ENCODE data around the gene BORCS5. TPM values are rescaled to one million over a fixed set of nuclear protein-coding genes. Genes with fewer than 3 reads are reported as not detected.
A peak's percentile ranks its signal among the peaks of the same experiment; 100 is the strongest.

Gene BORCS5
- polyA plus RNA-seq, 2 of the 4 experiments (the other 2 are of a cell fraction) = 5.1 to 10.2 TPM

DNA sequence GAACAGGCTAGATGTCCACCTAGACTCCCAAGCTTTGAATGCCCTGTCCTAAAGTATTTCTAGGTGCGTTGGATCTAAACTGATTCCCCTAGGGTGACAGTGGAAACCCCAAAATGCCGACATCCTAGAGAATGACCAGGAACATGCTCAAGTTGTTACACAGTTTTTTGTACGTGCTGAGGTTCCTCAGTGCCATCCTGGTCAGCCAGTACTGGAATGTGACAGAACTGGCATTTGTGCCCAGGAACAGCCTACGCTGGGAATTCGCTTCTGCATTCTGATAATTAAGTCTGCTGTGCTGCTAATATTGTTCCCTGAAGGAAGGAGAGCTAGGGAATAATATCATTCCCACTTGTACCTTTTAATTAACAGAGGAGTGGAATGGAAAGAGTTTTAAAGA is 40.3 kb downstream of the BORCS5 start:
- POLR2A ChIA-PET = no interaction called here
- no peak for FAIRE-seq
- Histone ChIP-seq H3K4me1 (peaks cover 43% of the 10 kb centered on the region), H3K4me2 (peak overlapping the region; percentile 63), H3K27ac (peak overlapping the region; percentile 77 to 82), H3K9me3 (no peaks in the 10 kb centered on the region), H3K4me3 (no peak overlapping the region; the same call in 2 of the 3 replicates)
- DNase-seq (ENCODE audit: low read depth in 1 of 2, low spot score in 1 of 2) = no peak
- 90% methylated on average over 5 of the region's 5 CpGs for WGBS (ENCODE audit: missing lambda C conversion rate)
- ATAC-seq = no peak
- CTCF ChIA-PET = interaction anchor here (1.0 to 3.5 kb wide), 8 partner anchors 10 to 316 kb away, joined by 3 to 8 read pairs (median 5); no protein-coding TSS in a partner anchor
- no peak for TF ChIP-seq EHMT2 (IDR thresholded peaks at IDR 0.05; ENCODE audit: low read depth)

DNA sequence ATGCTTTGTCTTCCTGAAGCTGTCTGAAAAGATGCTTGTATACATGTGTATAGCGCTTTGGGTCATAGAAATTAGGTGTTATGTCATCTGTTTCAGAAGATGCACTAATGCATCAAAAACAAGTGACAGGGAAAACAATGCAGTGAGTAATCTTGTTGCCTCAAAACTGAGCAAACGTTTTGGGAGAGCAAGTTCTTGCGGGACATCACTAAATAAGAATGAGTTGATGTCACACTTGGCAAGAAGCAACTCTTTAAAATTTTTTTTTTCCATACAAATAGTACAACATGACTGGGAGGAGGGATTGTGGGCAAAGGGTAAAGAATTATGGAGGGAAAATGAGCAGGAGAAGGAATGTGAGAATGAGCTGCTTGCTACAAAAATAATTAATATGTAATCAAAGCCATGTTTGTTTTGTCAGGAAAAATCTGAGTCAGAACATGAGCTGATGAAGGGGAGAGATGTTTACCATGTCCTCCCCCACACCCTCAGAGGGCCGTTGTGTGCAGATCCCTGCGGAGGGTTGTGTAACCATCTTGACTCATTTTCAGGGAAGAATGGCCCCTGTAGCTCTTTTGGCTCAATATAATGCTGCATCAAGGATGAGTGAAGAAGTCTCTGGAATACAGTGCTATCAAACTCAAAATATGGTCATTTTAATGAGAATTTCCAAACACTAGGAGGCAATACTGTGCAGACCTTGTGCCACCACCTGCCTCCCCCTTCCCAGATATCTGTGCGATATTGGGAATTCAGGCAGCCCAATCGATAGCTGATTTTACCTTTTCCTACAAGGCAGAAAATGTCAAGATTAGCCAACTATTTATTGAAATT is 41.4 kb downstream of the BORCS5 start:
- TF ChIP-seq, protein P1, sequence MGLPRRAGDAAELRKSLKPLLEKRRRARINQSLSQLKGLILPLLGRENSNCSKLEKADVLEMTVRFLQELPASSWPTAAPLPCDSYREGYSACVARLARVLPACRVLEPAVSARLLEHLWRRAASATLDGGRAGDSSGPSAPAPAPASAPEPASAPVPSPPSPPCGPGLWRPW (IDR thresholded peaks at IDR 0.05) = peak; percentile 86
- TF ChIP-seq FOSL2 (IDR thresholded peaks at IDR 0.05) = peak; percentile 95
- TF ChIP-seq FOSL2 (CRISPR knock-in tag; IDR thresholded peaks at IDR 0.05) = peak; percentile 97
- no peak for TF ChIP-seq BHLHE40 (IDR thresholded peaks at IDR 0.05; ENCODE audit: low read depth, low read length)
- TF ChIP-seq ZFP36 (IDR thresholded peaks at IDR 0.05; ENCODE audit: borderline replicate concordance, partially characterized antibody) = no peak
- TF ChIP-seq RFX5 (IDR thresholded peaks at IDR 0.05) = no peak
- TF ChIP-seq MAFK (IDR thresholded peaks at IDR 0.05; ENCODE audit: partially characterized antibody) = no peak
- TF ChIP-seq, protein P2, sequence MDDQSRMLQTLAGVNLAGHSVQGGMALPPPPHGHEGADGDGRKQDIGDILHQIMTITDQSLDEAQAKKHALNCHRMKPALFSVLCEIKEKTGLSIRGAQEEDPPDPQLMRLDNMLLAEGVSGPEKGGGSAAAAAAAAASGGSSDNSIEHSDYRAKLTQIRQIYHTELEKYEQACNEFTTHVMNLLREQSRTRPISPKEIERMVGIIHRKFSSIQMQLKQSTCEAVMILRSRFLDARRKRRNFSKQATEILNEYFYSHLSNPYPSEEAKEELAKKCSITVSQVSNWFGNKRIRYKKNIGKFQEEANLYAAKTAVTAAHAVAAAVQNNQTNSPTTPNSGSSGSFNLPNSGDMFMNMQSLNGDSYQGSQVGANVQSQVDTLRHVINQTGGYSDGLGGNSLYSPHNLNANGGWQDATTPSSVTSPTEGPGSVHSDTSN (IDR thresholded peaks at IDR 0.05) = peak; percentile 68; the same call in 1 of the 2 replicates
- TF ChIP-seq HEYL (CRISPR knock-in tag; IDR thresholded peaks at IDR 0.05) = no peak
- peak; percentile 98 for TF ChIP-seq GATA3 (IDR thresholded peaks at IDR 0.05; ENCODE audit: borderline replicate concordance)
- no peak for TF ChIP-seq RNF2 (IDR thresholded peaks at IDR 0.05; ENCODE audit: borderline replicate concordance, low read depth)
- TF ChIP-seq HOXB13 (CRISPR knock-in tag; IDR thresholded peaks at IDR 0.05; ENCODE audit: low read depth) = 0 out of 2 replicates have a peak, but pooled peaks have one; percentile 60
- peak; percentile 57; the same call in 1 of the 2 replicates for TF ChIP-seq FOXS1 (CRISPR knock-in tag; IDR thresholded peaks at IDR 0.05)
- peak; percentile 37 to 69; a peak in 4 of 5 replicates for TF ChIP-seq RAD21 (conservative IDR thresholded peaks at IDR 0.05 in 1 of 2, IDR thresholded peaks at IDR 0.05 in 1 of 2)
- peak; percentile 74 for TF ChIP-seq SMC3 (IDR thresholded peaks at IDR 0.05)
- peak; percentile 46; the same call in 1 of the 2 replicates for TF ChIP-seq MYC (IDR thresholded peaks at IDR 0.05; ENCODE audit: borderline replicate concordance, low read length)
- peak; percentile 52; the same call in 1 of the 2 replicates for TF ChIP-seq FOSB (CRISPR knock-in tag; IDR thresholded peaks at IDR 0.05)
- no peak for TF ChIP-seq CBX2 (IDR thresholded peaks at IDR 0.05; ENCODE audit: borderline replicate concordance, low read depth)
- TF ChIP-seq CEBPB (IDR thresholded peaks at IDR 0.05) = peak; percentile 94 to 99
- 0 out of 2 replicates have a peak, but pooled peaks have one; percentile 21 for TF ChIP-seq EHF (CRISPR knock-in tag; IDR thresholded peaks at IDR 0.05)
- peak; percentile 99 for TF ChIP-seq JUNB (IDR thresholded peaks at IDR 0.05)
- TF ChIP-seq EP300 (IDR thresholded peaks at IDR 0.05) = peak; percentile 94 to 96
- TF ChIP-seq, protein P3, sequence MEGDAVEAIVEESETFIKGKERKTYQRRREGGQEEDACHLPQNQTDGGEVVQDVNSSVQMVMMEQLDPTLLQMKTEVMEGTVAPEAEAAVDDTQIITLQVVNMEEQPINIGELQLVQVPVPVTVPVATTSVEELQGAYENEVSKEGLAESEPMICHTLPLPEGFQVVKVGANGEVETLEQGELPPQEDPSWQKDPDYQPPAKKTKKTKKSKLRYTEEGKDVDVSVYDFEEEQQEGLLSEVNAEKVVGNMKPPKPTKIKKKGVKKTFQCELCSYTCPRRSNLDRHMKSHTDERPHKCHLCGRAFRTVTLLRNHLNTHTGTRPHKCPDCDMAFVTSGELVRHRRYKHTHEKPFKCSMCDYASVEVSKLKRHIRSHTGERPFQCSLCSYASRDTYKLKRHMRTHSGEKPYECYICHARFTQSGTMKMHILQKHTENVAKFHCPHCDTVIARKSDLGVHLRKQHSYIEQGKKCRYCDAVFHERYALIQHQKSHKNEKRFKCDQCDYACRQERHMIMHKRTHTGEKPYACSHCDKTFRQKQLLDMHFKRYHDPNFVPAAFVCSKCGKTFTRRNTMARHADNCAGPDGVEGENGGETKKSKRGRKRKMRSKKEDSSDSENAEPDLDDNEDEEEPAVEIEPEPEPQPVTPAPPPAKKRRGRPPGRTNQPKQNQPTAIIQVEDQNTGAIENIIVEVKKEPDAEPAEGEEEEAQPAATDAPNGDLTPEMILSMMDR (IDR thresholded peaks at IDR 0.05) = peak; percentile 53
- no peak for TF ChIP-seq SREBF2 (IDR thresholded peaks at IDR 0.05)
- TF ChIP-seq HOXB5 (CRISPR knock-in tag; IDR thresholded peaks at IDR 0.05) = peak; percentile 95
- TF ChIP-seq CHD2 (IDR thresholded peaks at IDR 0.05; ENCODE audit: low read length, partially characterized antibody) = peak; percentile 27
- TF ChIP-seq, protein P4, sequence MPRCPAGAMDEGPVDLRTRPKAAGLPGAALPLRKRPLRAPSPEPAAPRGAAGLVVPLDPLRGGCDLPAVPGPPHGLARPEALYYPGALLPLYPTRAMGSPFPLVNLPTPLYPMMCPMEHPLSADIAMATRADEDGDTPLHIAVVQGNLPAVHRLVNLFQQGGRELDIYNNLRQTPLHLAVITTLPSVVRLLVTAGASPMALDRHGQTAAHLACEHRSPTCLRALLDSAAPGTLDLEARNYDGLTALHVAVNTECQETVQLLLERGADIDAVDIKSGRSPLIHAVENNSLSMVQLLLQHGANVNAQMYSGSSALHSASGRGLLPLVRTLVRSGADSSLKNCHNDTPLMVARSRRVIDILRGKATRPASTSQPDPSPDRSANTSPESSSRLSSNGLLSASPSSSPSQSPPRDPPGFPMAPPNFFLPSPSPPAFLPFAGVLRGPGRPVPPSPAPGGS (IDR thresholded peaks at IDR 0.05) = peak; percentile 97
- TF ChIP-seq JUN (IDR thresholded peaks at IDR 0.05) = peak; percentile 99 to 100
- no peak for TF ChIP-seq TFCP2L1 (CRISPR knock-in tag; IDR thresholded peaks at IDR 0.05)
- no peak for TF ChIP-seq PHF8 (IDR thresholded peaks at IDR 0.05; ENCODE audit: borderline replicate concordance, low read depth)
- TF ChIP-seq, protein P5, sequence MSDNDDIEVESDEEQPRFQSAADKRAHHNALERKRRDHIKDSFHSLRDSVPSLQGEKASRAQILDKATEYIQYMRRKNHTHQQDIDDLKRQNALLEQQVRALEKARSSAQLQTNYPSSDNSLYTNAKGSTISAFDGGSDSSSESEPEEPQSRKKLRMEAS (IDR thresholded peaks at IDR 0.05) = peak; percentile 92
- TF ChIP-seq HDAC2 (IDR thresholded peaks at IDR 0.05) = no peak
- H3K27ac ChIP-seq = peak overlapping the region; percentile 82 to 88
- no peak overlapping the region; the same call in 2 of the 3 replicates for H3K4me3 ChIP-seq
- ATAC-seq (peak; percentile 97 to 98), FAIRE-seq (peak; percentile 94), DNase-seq (ENCODE audit: low read depth in 1 of 2, low spot score in 1 of 2) (peak; percentile 90 to 97)
- ChIA-PET CTCF (interaction anchor here (0.5 to 3.5 kb wide), 22 partner anchors 11 to 317 kb away, joined by 3 to 8 read pairs (median 3); no protein-coding TSS in a partner anchor), POLR2A (interaction anchor here (0.8 kb wide), 1 partner anchor 316 kb away, joined by 3 read pairs; no protein-coding TSS in a partner anchor)
- no peaks in the 10 kb centered on the region for H3K9me3 ChIP-seq
- peak overlapping the region; percentile 63 for H3K4me2 ChIP-seq
- 14% methylated on average over 7 of the region's 7 CpGs for WGBS (ENCODE audit: missing lambda C conversion rate)
- peaks cover 54% of the 10 kb centered on the region for H3K4me1 ChIP-seq
